Loucy (cell line): ENCODE data around the gene OPN1LW.

Experiments used
- CTCF ChIP-seq: fragments of 200-600 bp; sonication (generic); conservative IDR thresholded peaks from 2 replicates; pipeline ENCODE4 v1.5.1; 2014; ENCODE audit warnings: mild to moderate bottlenecking, antibody characterized with exemption, low read length
- EZH2phosphoT487 ChIP-seq: fragments of 200-600 bp; IDR thresholded peaks from 2 replicates; pipeline ENCODE4 v1.6.1; 2018; ENCODE audit warnings: antibody characterized with exemption, mild to moderate bottlenecking, moderate library complexity, borderline replicate concordance

GRCh38 chrX:154140206-154140605 is 3.8 kb upstream of the OPN1LW start:
- TF ChIP-seq CTCF, result no peak
- TF ChIP-seq EZH2phosphoT487, result no peak
